Endothelial cell of umbilical vein (primary cell): ENCODE data around the gene GUK1. TPM values are rescaled to one million over a fixed set of nuclear protein-coding genes. Genes with fewer than 3 reads are reported as not detected.

ENCODE experiments used
- BruUV-seq: library from RNA; stranded (reverse); fragments of 400-500 nt; replicated peaks from 2 replicates; lab custom pipeline; 2021; lab: Mats Ljungman, UMichigan
- CTCF ChIA-PET: fragments of 300-600, 350-600 bp; sonication (Branson Sonifier 250); formaldehyde crosslinking; loops from one replicate; lab custom pipeline; 2021; ENCODE audit warnings: antibody characterized with exemption, inconsistent platforms; lab: Charles Lee
- POLR2A ChIA-PET: fragments of 300-600, 350-600 bp; sonication (Branson Sonifier 250); formaldehyde crosslinking; loops from one replicate; lab custom pipeline; 2021; ENCODE audit warnings: antibody characterized with exemption, inconsistent platforms; lab: Charles Lee
- DNase-seq: peaks from one replicate; pipeline ENCODE4 v3.0.0-alpha.2; 2011; ENCODE audit warnings: low read depth, low spot score
- FAIRE-seq: peaks from 2 replicates; lab custom pipeline; 2011; peaks lifted over from hg19 to GRCh38; lab: Jason Lieb, UNC
- H2AFZ ChIP-seq: 2 replicates; pipeline ENCODE4 v1.6.0; 2012; ENCODE audit warnings: low read depth, low read length, control low read depth, inconsistent platforms
- H3K27ac ChIP-seq: 2 replicates; pipeline ENCODE4 v1.5.1; 2011; ENCODE audit warnings: low read depth, mild to moderate bottlenecking, control low read depth, low read length, moderate library complexity; ENCODE audit not compliant: insufficient read depth
- H3K27me3 ChIP-seq, 2 experiments: 2 replicates each; pipeline versions ENCODE4 v1.6.0 to v1.6.1; 2011; ENCODE audit warnings: low read length in 2 of 2, mixed read lengths in 1 of 2; ENCODE audit not compliant: control insufficient read depth in 2 of 2, insufficient read depth in 2 of 2
- H3K36me3 ChIP-seq, 2 experiments: 2 replicates in 1 of 2; 3 replicates in 1 of 2; pipeline ENCODE4 v1.5.1; 2011; ENCODE audit warnings: low read length in 2 of 2, mild to moderate bottlenecking in 1 of 2, moderate library complexity in 1 of 2; ENCODE audit not compliant: control insufficient read depth in 2 of 2, insufficient read depth in 2 of 2; ENCODE audit errors: extremely low read depth in 1 of 2
- H3K4me1 ChIP-seq: 3 replicates; pipeline ENCODE4 v1.5.1; 2011; ENCODE audit warnings: mild to moderate bottlenecking, low read length; ENCODE audit not compliant: control insufficient read depth, insufficient read depth; ENCODE audit errors: extremely low read depth
- H3K4me2 ChIP-seq: 2 replicates; pipeline ENCODE4 v1.6.1; 2011; ENCODE audit warnings: low read length, control low read depth, mixed read lengths; ENCODE audit not compliant: insufficient read depth
- H3K4me3 ChIP-seq, 3 experiments: fragments of 200-600 bp in 1 of 3; sonication (generic), shearing (Covaris generic) in 1 of 3; replicated peaks in 1 of 3; 2 replicates each; pipeline ENCODE4 v1.5.1; 2011 to 2016; ENCODE audit warnings: control low read depth in 3 of 3, low read length in 3 of 3, mild to moderate bottlenecking in 2 of 3, inconsistent platforms in 1 of 3, low read depth in 1 of 3, moderate library complexity in 1 of 3; ENCODE audit not compliant: insufficient read depth in 1 of 3
- H3K79me2 ChIP-seq: 2 replicates; pipeline ENCODE4 v1.6.0; 2012; ENCODE audit warnings: low read length, inconsistent platforms; ENCODE audit not compliant: control insufficient read depth, insufficient read depth
- H3K9ac ChIP-seq: replicated peaks from 2 replicates; pipeline ENCODE3; 2011; ENCODE audit warnings: low read length, control low read depth; ENCODE audit not compliant: insufficient read depth; ENCODE audit errors: extremely low read depth
- H3K9me1 ChIP-seq: replicated peaks from 3 replicates; pipeline ENCODE4 v1.6.0; 2011; ENCODE audit warnings: mild to moderate bottlenecking, low read length; ENCODE audit not compliant: control insufficient read depth, insufficient read depth; ENCODE audit errors: extremely low read depth
- H3K9me3 ChIP-seq: replicated peaks from 2 replicates; pipeline ENCODE4 v1.5.1; 2012; ENCODE audit warnings: low read length, inconsistent platforms; ENCODE audit not compliant: control insufficient read depth, insufficient read depth
- H4K20me1 ChIP-seq: replicated peaks from 2 replicates; pipeline ENCODE3; 2011; ENCODE audit warnings: mild to moderate bottlenecking, low read length; ENCODE audit not compliant: control insufficient read depth, insufficient read depth; ENCODE audit errors: extremely low read depth
- EZH2 ChIP-seq: IDR thresholded peaks from 2 replicates; pipeline ENCODE4 v1.6.1; 2012; ENCODE audit warnings: borderline replicate concordance, low read depth, mild to moderate bottlenecking, moderate library complexity, low read length, inconsistent platforms; ENCODE audit not compliant: severe bottlenecking
- FOS ChIP-seq: IDR thresholded peaks from 2 replicates; pipeline ENCODE4 v1.6.1; 2011; ENCODE audit warnings: mild to moderate bottlenecking, low read length, moderate library complexity, borderline replicate concordance; ENCODE audit not compliant: insufficient read depth
- GATA2 ChIP-seq: IDR thresholded peaks from 2 replicates; pipeline ENCODE4 v1.7.0; 2011; ENCODE audit warnings: low read depth, mild to moderate bottlenecking, moderate library complexity, mixed read lengths, low read length; ENCODE audit not compliant: insufficient read length, insufficient read depth
- JUN ChIP-seq: IDR thresholded peaks from 2 replicates; pipeline ENCODE4 v1.6.1; 2011; ENCODE audit warnings: borderline replicate concordance, low read depth; ENCODE audit not compliant: insufficient read length, insufficient read depth
- MYC ChIP-seq: IDR thresholded peaks from one replicate; pipeline ENCODE4 v1.6.1; 2011; ENCODE audit warnings: mild to moderate bottlenecking, low read depth, low read length
- POLR2A ChIP-seq: IDR thresholded peaks from 2 replicates; pipeline ENCODE4 v1.6.1; 2012; ENCODE audit warnings: low read depth, mild to moderate bottlenecking, control low read depth, low read length
- POLR2AphosphoS5 ChIP-seq: IDR thresholded peaks from 2 replicates; pipeline ENCODE4 v1.6.1; 2012; ENCODE audit warnings: low read depth, mild to moderate bottlenecking, control low read depth, low read length, moderate library complexity; ENCODE audit not compliant: insufficient read depth
- dilution Hi-C: fragments of 300-500 bp; cut with MboI; formaldehyde crosslinking; loops from one replicate; pipeline ENCODE4 v1.15.0; 2019; ENCODE audit warnings: low sequenced_read_pairs; ENCODE audit not compliant: extremely low pct_ligation_motif_present
- intact Hi-C: fragments of 100-400 bp; cut with micrococcal nuclease; formaldehyde crosslinking; loops from one replicate; pipeline ENCODE4 v1.10.0; 2022
- polyA plus RNA-seq, 4 experiments: library from polyadenylated mRNA; depleted of rRNA in 3 of 4; stranded (reverse) in 3 of 4; unstranded in 1 of 4; fragments of >200 nt; gene quantifications; 2 replicates each; pipeline versions ENCODE4 v1.2.1 to v1.2.3, GENCODE V29; 2011 to 2012; ENCODE audit warnings: missing spikeins in 1 of 4
- total RNA-seq: library from RNA; stranded (reverse); gene quantifications from 2 replicates; pipeline ENCODE4 v1.2.3, GENCODE V29; 2021
- TF ChIP-seq, protein P1 (sequence below), 2 donors: IDR thresholded peaks; 1 replicate in 1 of 2; 2 replicates in 1 of 2; pipeline ENCODE4 v1.5.1; 2011; ENCODE audit warnings: low read length in 2 of 2, mild to moderate bottlenecking in 2 of 2, moderate library complexity in 2 of 2, control low read depth in 1 of 2, inconsistent platforms in 1 of 2, low read depth in 1 of 2; ENCODE audit not compliant: insufficient read depth in 1 of 2; ENCODE audit errors: extremely low read depth in 1 of 2
- TF ChIP-seq, protein P2 (sequence below): IDR thresholded peaks from 2 replicates; pipeline ENCODE4 v1.6.1; 2011; ENCODE audit not compliant: insufficient read depth, insufficient read length

The GUK1 gene
- total and polyA plus RNA-seq, 2 donors (not counting 3 experiments of a cell fraction or from before 2014, with no cell fraction given), result 239 to 742 TPM

DNA sequence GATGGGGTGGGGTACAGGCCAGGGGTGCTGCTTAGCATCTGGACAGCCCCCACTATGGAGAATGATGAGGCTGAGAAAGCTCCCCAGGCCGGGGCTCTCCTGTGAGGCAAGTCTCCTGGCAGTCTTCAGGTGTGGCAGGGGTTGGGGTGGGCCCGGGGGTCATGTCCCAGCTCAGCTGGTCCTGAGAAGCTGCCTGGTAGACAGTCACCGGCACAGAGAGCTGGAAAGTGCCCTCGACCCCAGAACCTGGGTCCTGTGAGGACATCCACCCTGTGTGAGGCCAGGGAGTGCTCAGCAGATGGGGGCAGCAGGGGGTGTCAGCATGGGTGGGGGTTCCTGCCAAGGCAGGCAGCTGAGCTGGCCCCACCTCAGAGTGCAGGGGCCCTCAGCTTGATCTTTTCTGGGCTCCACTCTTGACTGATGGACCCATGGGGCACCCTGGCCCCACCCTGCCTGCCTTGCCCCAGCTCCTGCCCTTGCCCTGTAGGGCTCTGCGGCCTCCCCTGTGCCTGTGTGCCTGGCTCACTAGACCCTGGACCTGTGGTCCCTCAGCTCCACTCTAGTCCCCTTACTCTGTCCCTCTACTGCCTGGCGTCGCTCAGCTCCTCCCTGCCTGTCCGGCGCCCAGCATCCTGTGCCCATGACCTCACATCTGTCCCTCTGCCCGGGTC is 31.3 kb downstream of the GUK1 start:
- no peaks in the 10 kb centered on the region for H4K20me1 ChIP-seq
- H2AFZ ChIP-seq, result no peak overlapping the region
- H3K9me3 ChIP-seq, result no peaks in the 10 kb centered on the region
- no peak for FAIRE-seq
- intact Hi-C loops, result no loop called here
- H3K4me1 ChIP-seq, result peaks cover 6% of the 10 kb centered on the region
- H3K27me3 ChIP-seq, result no peaks in the 10 kb centered on the region
- dilution Hi-C loops, result no loop called here
- ChIA-PET POLR2A (no interaction called here), CTCF (interaction anchor here (0.9 to 1.9 kb wide), 3 partner anchors 39 to 172 kb away, joined by 4 to 5 read pairs (median 4); no protein-coding TSS in a partner anchor)
- no peak overlapping the region for H3K4me3 ChIP-seq
- TF ChIP-seq MYC (no peak), GATA2 (no peak), JUN (no peak), FOS (no peak), POLR2A (no peak), POLR2AphosphoS5 (no peak), EZH2 (no peak)
- TF ChIP-seq, protein P1, sequence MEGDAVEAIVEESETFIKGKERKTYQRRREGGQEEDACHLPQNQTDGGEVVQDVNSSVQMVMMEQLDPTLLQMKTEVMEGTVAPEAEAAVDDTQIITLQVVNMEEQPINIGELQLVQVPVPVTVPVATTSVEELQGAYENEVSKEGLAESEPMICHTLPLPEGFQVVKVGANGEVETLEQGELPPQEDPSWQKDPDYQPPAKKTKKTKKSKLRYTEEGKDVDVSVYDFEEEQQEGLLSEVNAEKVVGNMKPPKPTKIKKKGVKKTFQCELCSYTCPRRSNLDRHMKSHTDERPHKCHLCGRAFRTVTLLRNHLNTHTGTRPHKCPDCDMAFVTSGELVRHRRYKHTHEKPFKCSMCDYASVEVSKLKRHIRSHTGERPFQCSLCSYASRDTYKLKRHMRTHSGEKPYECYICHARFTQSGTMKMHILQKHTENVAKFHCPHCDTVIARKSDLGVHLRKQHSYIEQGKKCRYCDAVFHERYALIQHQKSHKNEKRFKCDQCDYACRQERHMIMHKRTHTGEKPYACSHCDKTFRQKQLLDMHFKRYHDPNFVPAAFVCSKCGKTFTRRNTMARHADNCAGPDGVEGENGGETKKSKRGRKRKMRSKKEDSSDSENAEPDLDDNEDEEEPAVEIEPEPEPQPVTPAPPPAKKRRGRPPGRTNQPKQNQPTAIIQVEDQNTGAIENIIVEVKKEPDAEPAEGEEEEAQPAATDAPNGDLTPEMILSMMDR (IDR thresholded peaks at IDR 0.05; ENCODE audit: extremely low read depth in 1 of 2, insufficient read depth in 1 of 2, low read depth in 1 of 2, low read length in 2 of 2), result no peak
- TF ChIP-seq, protein P2, sequence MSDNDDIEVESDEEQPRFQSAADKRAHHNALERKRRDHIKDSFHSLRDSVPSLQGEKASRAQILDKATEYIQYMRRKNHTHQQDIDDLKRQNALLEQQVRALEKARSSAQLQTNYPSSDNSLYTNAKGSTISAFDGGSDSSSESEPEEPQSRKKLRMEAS, result no peak
- H3K9ac ChIP-seq, result no peak overlapping the region
- H3K4me2 ChIP-seq, result no peak overlapping the region
- no peak for DNase-seq
- H3K9me1 ChIP-seq, result no peaks in the 10 kb centered on the region
- H3K36me3 ChIP-seq, result peaks cover 0 to 7% of the 10 kb centered on the region in 2 experiments
- H3K27ac ChIP-seq, result no peak overlapping the region
- BruUV-seq, result no TSS peak
- peaks cover 9% of the 10 kb centered on the region for H3K79me2 ChIP-seq
